Stimulated activated CD4-positive, alpha-beta T cell treated with anti-CD3 and anti-CD28 coated beads, Interleukin-2, amount 100 ng/mL, for 4 hours (primary cell): ENCODE measurements around the gene TMEM271.

ENCODE experiments used
- DNase-seq: peaks from one replicate; pipeline ENCODE4 v3.0.0-alpha.2; 2020; ENCODE audit warnings: low read depth

The TMEM271 gene

GRCh38 chr4:576245-576821 lies at the start of gene TMEM271:
TSS of gene TMEM271 (minus strand) at chr4:576295. CDS start at chr4:576062, 233 bp downstream.
- DNase-seq: no peak

GRCh38 chr4:625631-626161 lies 49.6 kb upstream of the TMEM271 start:
- no peak for DNase-seq

GRCh38 chr4:624705-625590 lies 48.9 kb upstream of the TMEM271 start, which contains the start of gene PDE6B:
TSS of gene PDE6B (plus strand) at chr4:625573. CDS start at chr4:625627, 54 bp downstream.
- no peak for DNase-seq

GRCh38 chr4:623914-624566 lies 47.9 kb upstream of the TMEM271 start:
- no peak for DNase-seq

GRCh38 chr4:622996-623913 lies 47.2 kb upstream of the TMEM271 start:
- no peak for DNase-seq

GRCh38 chr4:622071-622995 lies 46.2 kb upstream of the TMEM271 start:
- no peak for DNase-seq

GRCh38 chr4:621296-622070 lies 45.4 kb upstream of the TMEM271 start:
- DNase-seq: no peak

GRCh38 chr4:620851-621261 lies 44.8 kb upstream of the TMEM271 start:
- DNase-seq: no peak

GRCh38 chr4:620201-620600 lies 44.1 kb upstream of the TMEM271 start:
- no peak for DNase-seq

- no peak for DNase-seq
Observed at GRCh38 chr4:617644-618641, 41.8 kb upstream of the TMEM271 start.

GRCh38 chr4:616911-617643 lies 41.0 kb upstream of the TMEM271 start:
- no peak for DNase-seq

- no peak for DNase-seq
Observed at GRCh38 chr4:616091-616490, 40.0 kb upstream of the TMEM271 start.

GRCh38 chr4:613126-613525 lies 37.0 kb upstream of the TMEM271 start:
- no peak for DNase-seq

GRCh38 chr4:612749-613125 lies 36.6 kb upstream of the TMEM271 start:
- DNase-seq: no peak

- DNase-seq: no peak
Observed at GRCh38 chr4:612052-612748, 36.1 kb upstream of the TMEM271 start.

GRCh38 chr4:610411-611261 lies 34.5 kb upstream of the TMEM271 start:
- DNase-seq: no peak
